GM19238 (cell line): Measurements from ENCODE around the gene SLC7A5.
"Not testable (repeated sequence)": the region's sequence is repeated elsewhere in the genome, so short reads cannot be mapped to it uniquely, and the experiment has no call there.

Source experiments
- DNase-seq: peaks from one replicate; pipeline ENCODE4 v3.0.0; 2011; ENCODE audit warnings: low spot score; ENCODE audit not compliant: insufficient read length

Gene SLC7A5

GRCh38 chr16:87823181-87823929, 46.0 kb downstream of the SLC7A5 start:
- no peak for DNase-seq

- DNase-seq, result no peak
These were observed 47.0 kb downstream of the SLC7A5 start for GRCh38 chr16:87822108-87822970.

- DNase-seq, result no peak
These were observed 47.8 kb downstream of the SLC7A5 start for GRCh38 chr16:87821376-87822107.

- no peak for DNase-seq
These were observed 49.3 kb downstream of the SLC7A5 start for GRCh38 chr16:87819983-87820382.

GRCh38 chr16:87819282-87819681, 50.0 kb downstream of the SLC7A5 start:
- no peak for DNase-seq

GRCh38 chr16:87818533-87819161, 50.7 kb downstream of the SLC7A5 start:
- no peak for DNase-seq

- no peak for DNase-seq
These were observed 51.4 kb downstream of the SLC7A5 start for GRCh38 chr16:87817910-87818309.

- DNase-seq, result not testable (repeated sequence)
These were observed 51.9 kb downstream of the SLC7A5 start for GRCh38 chr16:87817370-87817769.

- DNase-seq, result no peak
These were observed 52.7 kb downstream of the SLC7A5 start for GRCh38 chr16:87816507-87817100.

GRCh38 chr16:87815567-87815966, 53.7 kb downstream of the SLC7A5 start:
- no peak for DNase-seq

- no peak for DNase-seq
These were observed 57.1 kb downstream of the SLC7A5 start for GRCh38 chr16:87812200-87812656.

GRCh38 chr16:87811454-87811853, 57.9 kb downstream of the SLC7A5 start:
- DNase-seq, result not testable (repeated sequence)

- DNase-seq, result peak; percentile 55
These were observed 60.0 kb downstream of the SLC7A5 start for GRCh38 chr16:87809150-87809902.

GRCh38 chr16:87808108-87808507, 61.2 kb downstream of the SLC7A5 start:
- no peak for DNase-seq

GRCh38 chr16:87806641-87807546, 62.4 kb downstream of the SLC7A5 start:
- DNase-seq, result no peak

- no peak for DNase-seq
These were observed 63.1 kb downstream of the SLC7A5 start for GRCh38 chr16:87806261-87806640.

- DNase-seq, result no peak
These were observed 65.9 kb downstream of the SLC7A5 start for GRCh38 chr16:87803385-87803784.

- no peak for DNase-seq
These were observed 66.6 kb downstream of the SLC7A5 start for GRCh38 chr16:87802670-87803069.

- no peak for DNase-seq
These were observed 67.5 kb downstream of the SLC7A5 start for GRCh38 chr16:87801679-87802259.
